Esophagus squamous epithelium (tissue), 5 donors: ENCODE measurements around the gene PRLR. TPM values are rescaled to one million over a fixed set of nuclear protein-coding genes. Genes with fewer than 3 reads are reported as not detected.

Experiments used
- DNase-seq: peaks from one replicate; lab custom pipeline; 2025; lab: John Stamatoyannopoulos, UW
- H3K27ac ChIP-seq, 4 donors: fragments of 200-600 bp; sonication (generic); one replicate each; pipeline ENCODE4 v1.5.1; 2016 to 2019; ENCODE audit warnings: mild to moderate bottlenecking in 1 of 4
- H3K27me3 ChIP-seq, 4 donors: fragments of 200-600 bp; sonication (generic); 1 replicate in 3 of 4; 2 replicates in 1 of 4; pipeline versions ENCODE4 v1.5.1 to v1.6.0; 2017 to 2021; ENCODE audit warnings: antibody characterized with exemption in 1 of 4
- H3K36me3 ChIP-seq, 3 donors: fragments of 200-600 bp; sonication (generic); one replicate each; pipeline ENCODE4 v1.5.1; 2016 to 2019
- H3K4me1 ChIP-seq, 3 donors: fragments of 200-600 bp; sonication (generic); one replicate each; pipeline ENCODE4 v1.5.1; 2017 to 2019
- H3K4me3 ChIP-seq, 4 donors: fragments of 200-600 bp; sonication (generic); 1 replicate in 3 of 4; 2 replicates in 1 of 4; pipeline ENCODE4 v1.5.1; 2016 to 2019; ENCODE audit warnings: mild to moderate bottlenecking in 2 of 4, moderate library complexity in 1 of 4
- H3K9me3 ChIP-seq, 3 donors: fragments of 200-600 bp; sonication (generic); one replicate each; pipeline ENCODE4 v1.5.1; 2016 to 2019
- POLR2A ChIP-seq, 4 donors: fragments of 450-650 bp; IDR thresholded peaks; one replicate each; pipeline ENCODE4 v1.6.1; 2017; ENCODE audit warnings: antibody characterized with exemption in 4 of 4, mild to moderate bottlenecking in 4 of 4, moderate library complexity in 3 of 4
- WGBS, 2 donors: methylation state at CpG; one replicate each; pipeline ENCODE4 v1.1.5; 2018; 5-methylcytosine and 5-hydroxymethylcytosine counted together
- intact Hi-C: fragments of 100-400 bp; cut with DNase I; formaldehyde crosslinking; loops from one replicate; pipeline ENCODE4 v1.15.0; 2022
- total RNA-seq, 4 donors: library from RNA; depleted of rRNA; stranded (reverse); fragments of >200 nt; gene quantifications; one replicate each; pipeline ENCODE4 v1.1.0, GENCODE V29; 2016
- TF ChIP-seq, protein P1 (sequence below), 6 experiments: fragments of 450-650 bp in 4 of 6; fragments of 200-600 bp in 2 of 6; sonication (generic) in 2 of 6; IDR thresholded peaks; one replicate each; pipeline ENCODE4 v1.5.1; 2016 to 2019; ENCODE audit warnings: antibody characterized with exemption in 6 of 6, mild to moderate bottlenecking in 4 of 6, moderate library complexity in 4 of 6
- donor health status: DM: yes; HTN: yes; CAD: no.

The PRLR gene
- total RNA-seq, 4 donors from 2014 or later = 1.5 to 2.8 (median 2.3) TPM

DNA sequence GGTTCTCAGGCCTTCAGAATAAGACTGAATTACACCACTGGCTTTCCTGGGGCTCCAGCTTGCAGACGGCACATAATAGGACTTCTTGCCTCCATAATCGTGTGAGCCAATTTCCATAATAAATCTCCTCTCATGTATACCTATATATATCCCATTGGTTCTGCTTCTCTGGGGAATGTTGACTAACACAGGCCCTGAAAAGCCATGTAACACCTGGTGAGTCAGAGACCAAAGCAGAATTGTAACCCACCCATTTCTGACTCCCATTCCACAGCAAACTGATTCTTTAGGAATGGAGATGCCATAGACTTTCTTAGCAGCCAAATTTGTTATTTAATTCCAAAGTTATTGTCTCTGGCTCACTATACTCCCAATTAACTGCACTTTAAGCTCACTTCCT lies 97.1 kb downstream of the PRLR start:
- TF ChIP-seq, protein P1, sequence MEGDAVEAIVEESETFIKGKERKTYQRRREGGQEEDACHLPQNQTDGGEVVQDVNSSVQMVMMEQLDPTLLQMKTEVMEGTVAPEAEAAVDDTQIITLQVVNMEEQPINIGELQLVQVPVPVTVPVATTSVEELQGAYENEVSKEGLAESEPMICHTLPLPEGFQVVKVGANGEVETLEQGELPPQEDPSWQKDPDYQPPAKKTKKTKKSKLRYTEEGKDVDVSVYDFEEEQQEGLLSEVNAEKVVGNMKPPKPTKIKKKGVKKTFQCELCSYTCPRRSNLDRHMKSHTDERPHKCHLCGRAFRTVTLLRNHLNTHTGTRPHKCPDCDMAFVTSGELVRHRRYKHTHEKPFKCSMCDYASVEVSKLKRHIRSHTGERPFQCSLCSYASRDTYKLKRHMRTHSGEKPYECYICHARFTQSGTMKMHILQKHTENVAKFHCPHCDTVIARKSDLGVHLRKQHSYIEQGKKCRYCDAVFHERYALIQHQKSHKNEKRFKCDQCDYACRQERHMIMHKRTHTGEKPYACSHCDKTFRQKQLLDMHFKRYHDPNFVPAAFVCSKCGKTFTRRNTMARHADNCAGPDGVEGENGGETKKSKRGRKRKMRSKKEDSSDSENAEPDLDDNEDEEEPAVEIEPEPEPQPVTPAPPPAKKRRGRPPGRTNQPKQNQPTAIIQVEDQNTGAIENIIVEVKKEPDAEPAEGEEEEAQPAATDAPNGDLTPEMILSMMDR (IDR thresholded peaks at IDR 0.05) = no peak
- TF ChIP-seq POLR2A (IDR thresholded peaks at IDR 0.05) = no peak
- H3K4me3 ChIP-seq = no peak overlapping the region
- peaks cover 0 to 23% (median 0%) of the 10 kb centered on the region in 3 donors for H3K4me1 ChIP-seq
- no peak overlapping the region for H3K27ac ChIP-seq
- WGBS, 2 donors = 75 to 88% methylated on average over 2 of the region's 2 CpGs
- H3K27me3 ChIP-seq = no peaks in the 10 kb centered on the region
- DNase-seq = no peak
- no peaks in the 10 kb centered on the region for H3K36me3 ChIP-seq
- H3K9me3 ChIP-seq = no peaks in the 10 kb centered on the region
- intact Hi-C loops = no loop called here

DNA sequence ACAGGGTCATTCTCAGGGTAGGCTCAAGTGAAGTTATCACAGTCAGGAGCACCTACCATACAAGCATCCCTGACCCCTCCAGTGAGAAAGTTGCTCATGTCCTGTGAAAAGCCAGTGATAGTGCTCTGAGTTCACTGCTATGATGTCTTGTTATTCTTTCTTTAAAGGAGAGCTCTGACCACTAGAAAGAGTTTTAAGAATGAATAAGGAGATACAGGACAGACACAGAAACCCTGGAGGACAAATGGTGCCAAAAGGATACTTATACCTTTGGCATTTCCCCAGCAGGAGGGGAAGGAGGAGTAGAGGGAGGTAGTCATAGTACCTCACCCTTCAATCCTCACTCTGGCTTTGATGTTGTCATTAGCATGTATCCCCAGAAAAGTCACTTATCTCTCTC lies 98.6 kb downstream of the PRLR start:
- no peak for DNase-seq
- intact Hi-C loops = no loop called here

DNA sequence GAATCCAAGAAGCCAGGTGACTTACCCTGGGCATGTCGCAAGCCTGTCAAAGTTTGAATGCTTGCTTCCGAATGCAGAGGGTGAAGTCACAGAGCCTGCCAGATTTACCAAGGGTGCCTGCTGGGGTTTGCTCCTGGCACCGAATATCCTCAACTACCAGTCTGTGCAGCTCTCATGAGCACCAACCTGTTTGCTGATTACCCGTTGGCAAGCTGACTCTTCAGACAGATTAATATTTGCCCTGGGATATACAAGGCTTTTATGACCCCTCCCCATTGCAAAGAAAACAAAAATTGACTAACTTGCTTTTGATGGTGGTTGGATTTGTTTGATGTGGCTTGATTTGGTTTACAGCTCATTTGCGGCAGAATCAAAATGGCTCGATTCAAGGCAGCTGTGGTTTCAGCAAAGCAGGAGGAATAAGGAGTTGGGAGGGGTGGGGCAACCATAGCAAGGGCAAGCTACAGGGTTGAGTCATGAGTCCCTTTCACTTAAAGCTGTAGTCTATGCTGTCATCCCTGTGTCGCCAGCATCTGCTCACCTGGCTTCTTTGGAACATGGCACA lies 100.3 kb downstream of the PRLR start:
- no peak for DNase-seq
- H3K36me3 ChIP-seq = no peaks in the 10 kb centered on the region
- no peak overlapping the region for H3K4me3 ChIP-seq
- H3K27me3 ChIP-seq = no peaks in the 10 kb centered on the region
- 25 to 32% methylated on average over 7 of the region's 7 CpGs for WGBS, 2 donors
- no peaks in the 10 kb centered on the region for H3K9me3 ChIP-seq
- H3K27ac ChIP-seq = peak overlapping the region in 3 of 4 donors; percentile 12 to 67 (median 36)
- peaks cover 0 to 23% (median 0%) of the 10 kb centered on the region in 3 donors for H3K4me1 ChIP-seq
- intact Hi-C loops = no loop called here
- TF ChIP-seq POLR2A (IDR thresholded peaks at IDR 0.05) = no peak
- TF ChIP-seq, protein P1 (IDR thresholded peaks at IDR 0.05) = no peak

More for the DNA sequence above, 98.6 kb downstream of the PRLR start:
- Histone ChIP-seq H3K4me3 (no peak overlapping the region), H3K4me1 (peaks cover 0 to 23% (median 0%) of the 10 kb centered on the region in 3 donors), H3K36me3 (no peaks in the 10 kb centered on the region), H3K27ac (no peak overlapping the region), H3K27me3 (no peaks in the 10 kb centered on the region), H3K9me3 (no peaks in the 10 kb centered on the region)
- TF ChIP-seq, protein P1 (IDR thresholded peaks at IDR 0.05) = no peak

DNA sequence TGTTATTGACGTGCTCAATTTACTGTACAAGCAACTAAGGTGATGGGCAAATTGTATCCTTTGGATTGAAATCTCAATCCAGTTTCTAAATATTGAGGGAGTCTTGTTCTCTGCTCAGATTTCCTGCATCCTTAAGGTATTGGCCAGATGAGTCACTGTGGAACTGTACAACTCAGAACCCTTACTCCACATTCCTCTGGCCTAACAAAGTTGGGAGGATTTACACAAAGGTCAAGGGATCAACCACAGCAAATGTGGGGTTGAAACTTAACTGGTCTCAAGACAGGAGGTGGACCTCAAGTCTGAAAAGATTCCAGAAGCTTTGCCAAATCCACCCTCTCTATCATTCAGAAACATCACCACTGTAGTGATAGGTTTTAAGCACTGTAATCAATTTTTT lies 101.0 kb downstream of the PRLR start:
- TF ChIP-seq, protein P1 (IDR thresholded peaks at IDR 0.05) = no peak
- no peak for TF ChIP-seq POLR2A (IDR thresholded peaks at IDR 0.05)
- Histone ChIP-seq H3K27me3 (no peaks in the 10 kb centered on the region), H3K36me3 (no peaks in the 10 kb centered on the region), H3K4me3 (no peak overlapping the region), H3K9me3 (no peaks in the 10 kb centered on the region), H3K27ac (peak overlapping the region in 2 of 4 donors; percentile 36 to 67), H3K4me1 (peaks cover 0 to 23% (median 0%) of the 10 kb centered on the region in 3 donors)
- DNase-seq = no peak
- intact Hi-C loops = no loop called here
- WGBS, 2 donors = 26 to 58% methylated on average over 1 of the region's 1 CpG

DNA sequence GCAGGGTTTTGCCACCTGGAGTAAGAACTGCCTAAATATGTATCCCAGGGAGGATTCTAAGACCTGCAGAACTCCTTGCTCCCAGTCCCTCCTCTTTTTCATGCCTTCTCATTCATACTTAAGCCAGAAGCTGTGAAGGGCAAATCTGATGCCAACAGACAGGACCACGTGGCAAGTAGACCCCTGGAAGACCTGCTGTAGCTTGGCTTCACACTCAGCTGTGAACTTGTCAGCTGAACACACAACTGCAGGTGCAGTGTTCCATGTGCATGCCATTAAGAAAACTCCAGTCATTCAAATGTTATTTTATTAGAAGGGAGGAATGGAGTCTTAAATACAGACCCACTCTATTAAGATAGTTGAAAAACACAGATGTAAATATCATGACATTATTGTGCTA lies 103.3 kb downstream of the PRLR start:
- DNase-seq = no peak
- Histone ChIP-seq H3K4me1 (peaks cover 0 to 23% (median 0%) of the 10 kb centered on the region in 3 donors), H3K4me3 (no peak overlapping the region), H3K27ac (no peak overlapping the region), H3K36me3 (no peaks in the 10 kb centered on the region), H3K9me3 (no peaks in the 10 kb centered on the region), H3K27me3 (no peaks in the 10 kb centered on the region)
- WGBS, 2 donors = 14 to 30% methylated on average over 1 of the region's 1 CpG
- TF ChIP-seq, protein P1 (IDR thresholded peaks at IDR 0.05) = no peak
- TF ChIP-seq POLR2A (IDR thresholded peaks at IDR 0.05) = no peak
- intact Hi-C loops = no loop called here
